Stomach (tissue), 9 donors: ENCODE data around the gene SERINC5. TPM values are rescaled to one million over a fixed set of nuclear protein-coding genes. Genes with fewer than 3 reads are reported as not detected.

Experiments
- DNase-seq, 2 donors: peaks; one replicate each; pipeline versions ENCODE4 v3.0.0 to v3.0.0-alpha.2; 2013 to 2019
- H3K27ac ChIP-seq, 5 donors: fragments of 200-600 bp in 4 of 5; sonication (generic) in 4 of 5; one replicate each; pipeline ENCODE4 v1.5.1; 2013 to 2019; ENCODE audit warnings: mild to moderate bottlenecking in 1 of 5, moderate library complexity in 1 of 5
- H3K27me3 ChIP-seq, 3 donors: fragments of 200-600 bp; sonication (generic); one replicate each; pipeline ENCODE4 v1.5.1; 2017 to 2019; ENCODE audit warnings: mixed run types in 1 of 3
- H3K36me3 ChIP-seq, 4 donors: fragments of 200-600 bp; sonication (generic); 1 replicate in 3 of 4; 2 replicates in 1 of 4; pipeline ENCODE4 v1.5.1; 2016 to 2019
- H3K4me1 ChIP-seq, 4 donors: fragments of 200-600 bp; sonication (generic); one replicate each; pipeline ENCODE4 v1.5.1; 2016 to 2019
- H3K4me3 ChIP-seq, 4 donors: fragments of 200-600 bp; sonication (generic) in 3 of 4; one replicate each; pipeline ENCODE4 v1.5.1; 2016 to 2019; ENCODE audit warnings: mild to moderate bottlenecking in 1 of 4
- H3K9me3 ChIP-seq, 4 donors: fragments of 200-600 bp; sonication (generic); one replicate each; pipeline ENCODE4 v1.5.1; 2016 to 2019
- EP300 ChIP-seq: sonication (generic); formaldehyde crosslinking; IDR thresholded peaks from one replicate; pipeline ENCODE4 v1.6.1; 2017; ENCODE audit warnings: antibody characterized with exemption
- POLR2A ChIP-seq, 4 donors: fragments of 450-650 bp; IDR thresholded peaks; one replicate each; pipeline ENCODE4 v1.6.1; 2016; ENCODE audit warnings: antibody characterized with exemption in 4 of 4, control low read depth in 2 of 4, mild to moderate bottlenecking in 1 of 4, moderate library complexity in 1 of 4
- POLR2AphosphoS5 ChIP-seq, 3 donors: sonication (generic); formaldehyde crosslinking; IDR thresholded peaks; one replicate each; pipeline ENCODE4 v1.6.1; 2016; ENCODE audit warnings: antibody characterized with exemption in 3 of 3
- WGBS, 5 donors: extraction: QIAGEN DNeasy Blood & Tissue Kit in 3 of 5; methylation state at CpG; one replicate each; pipeline versions ENCODE4 v1.1.5 to v1.1.7; 2013 to 2018; 5-methylcytosine and 5-hydroxymethylcytosine counted together
- intact Hi-C: fragments of 100-400 bp; cut with DNase I; formaldehyde crosslinking; loops from one replicate; pipeline ENCODE4 v1.15.1; 2023; ENCODE audit warnings: low total_unique reads
- polyA plus RNA-seq, 3 donors: library from polyadenylated mRNA; stranded (reverse); fragments of 200-250 nt; gene quantifications; one replicate each; pipeline ENCODE4 v1.2.3, GENCODE V29; 2013
- total RNA-seq, 5 donors: library from RNA; depleted of rRNA; stranded (reverse); fragments of >200 nt; gene quantifications; one replicate each; pipeline versions ENCODE4 v1.1.0 to v1.2.3, GENCODE V29; 2014 to 2016
- TF ChIP-seq, protein P1 (sequence below), 7 experiments: fragments of 450-650 bp in 4 of 7; fragments of 200-600 bp in 3 of 7; sonication (generic) in 3 of 7; IDR thresholded peaks; one replicate each; pipeline ENCODE4 v1.5.1; 2016 to 2019; ENCODE audit warnings: antibody characterized with exemption in 7 of 7, control low read depth in 2 of 7, mild to moderate bottlenecking in 1 of 7
- donor health status: healthy with polysubstance abuse.
- donor health status: Bipolar disorder and iron deficiency.
- donor health status: healthy.

The SERINC5 gene
- total and polyA plus RNA-seq, 8 donors = 2.4 to 71.4 (median 18.7) TPM

DNA sequence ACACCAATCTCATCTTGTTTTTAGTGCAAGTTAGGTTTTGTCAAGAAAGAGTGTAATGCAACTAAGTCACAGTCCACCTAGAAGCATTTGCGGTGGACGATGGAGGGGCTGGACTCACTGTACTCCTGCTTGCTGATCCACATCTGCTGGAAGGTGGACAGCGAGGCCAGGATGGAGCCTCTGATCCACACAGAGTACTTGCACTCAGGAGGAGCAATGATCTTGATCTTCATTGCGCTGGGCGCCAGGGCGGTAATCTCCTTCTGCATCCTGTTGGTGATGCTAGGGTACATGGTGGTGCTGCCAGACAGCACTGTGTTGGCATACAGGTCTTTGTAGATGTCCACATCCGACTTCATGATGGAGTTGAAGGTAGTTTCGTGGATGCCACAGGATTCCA is 43.8 kb upstream of the SERINC5 start:
- TF ChIP-seq POLR2A (IDR thresholded peaks at IDR 0.05) = no peak
- no peak for TF ChIP-seq POLR2AphosphoS5 (IDR thresholded peaks at IDR 0.05)
- TF ChIP-seq, protein P1, sequence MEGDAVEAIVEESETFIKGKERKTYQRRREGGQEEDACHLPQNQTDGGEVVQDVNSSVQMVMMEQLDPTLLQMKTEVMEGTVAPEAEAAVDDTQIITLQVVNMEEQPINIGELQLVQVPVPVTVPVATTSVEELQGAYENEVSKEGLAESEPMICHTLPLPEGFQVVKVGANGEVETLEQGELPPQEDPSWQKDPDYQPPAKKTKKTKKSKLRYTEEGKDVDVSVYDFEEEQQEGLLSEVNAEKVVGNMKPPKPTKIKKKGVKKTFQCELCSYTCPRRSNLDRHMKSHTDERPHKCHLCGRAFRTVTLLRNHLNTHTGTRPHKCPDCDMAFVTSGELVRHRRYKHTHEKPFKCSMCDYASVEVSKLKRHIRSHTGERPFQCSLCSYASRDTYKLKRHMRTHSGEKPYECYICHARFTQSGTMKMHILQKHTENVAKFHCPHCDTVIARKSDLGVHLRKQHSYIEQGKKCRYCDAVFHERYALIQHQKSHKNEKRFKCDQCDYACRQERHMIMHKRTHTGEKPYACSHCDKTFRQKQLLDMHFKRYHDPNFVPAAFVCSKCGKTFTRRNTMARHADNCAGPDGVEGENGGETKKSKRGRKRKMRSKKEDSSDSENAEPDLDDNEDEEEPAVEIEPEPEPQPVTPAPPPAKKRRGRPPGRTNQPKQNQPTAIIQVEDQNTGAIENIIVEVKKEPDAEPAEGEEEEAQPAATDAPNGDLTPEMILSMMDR (IDR thresholded peaks at IDR 0.05) = no peak
- no peak for TF ChIP-seq EP300
- intact Hi-C loops = no loop called here
- Histone ChIP-seq H3K9me3 (no peaks in the 10 kb centered on the region), H3K27me3 (no peaks in the 10 kb centered on the region), H3K4me3 (no peak overlapping the region), H3K36me3 (no peaks in the 10 kb centered on the region), H3K27ac (no peak overlapping the region), H3K4me1 (no peaks in the 10 kb centered on the region)
- no peak for DNase-seq
- WGBS, 5 donors = 88 to 95% (median 94%) methylated on average over 8 of the region's 8 CpGs

DNA sequence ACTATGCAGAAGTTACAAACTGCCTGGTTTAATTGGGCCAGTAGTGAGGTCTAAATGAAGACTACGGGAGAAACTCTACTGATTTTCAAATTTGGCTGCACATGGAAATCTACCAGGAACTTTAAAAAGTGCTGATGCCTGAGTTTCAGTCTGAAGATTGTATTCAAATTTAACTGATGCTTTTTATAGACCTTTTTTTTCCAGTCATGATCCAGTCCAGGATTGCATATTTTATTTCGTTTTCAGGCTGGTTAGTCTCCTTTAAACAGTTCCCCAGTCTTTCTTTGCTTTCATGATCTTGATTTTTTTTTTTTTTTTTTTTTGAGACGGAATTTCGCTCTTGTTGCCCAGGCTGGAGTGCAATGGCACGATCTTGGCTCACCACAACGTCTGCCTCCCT is 40.3 kb upstream of the SERINC5 start:
- no peaks in the 10 kb centered on the region for H3K4me1 ChIP-seq
- TF ChIP-seq, protein P1 (IDR thresholded peaks at IDR 0.05) = no peak
- no peak for TF ChIP-seq POLR2AphosphoS5 (IDR thresholded peaks at IDR 0.05)
- TF ChIP-seq POLR2A (IDR thresholded peaks at IDR 0.05) = no peak
- TF ChIP-seq EP300 = no peak
- DNase-seq = no peak
- no peaks in the 10 kb centered on the region for H3K27me3 ChIP-seq
- no peaks in the 10 kb centered on the region for H3K36me3 ChIP-seq
- H3K9me3 ChIP-seq = no peaks in the 10 kb centered on the region
- no peak overlapping the region for H3K27ac ChIP-seq
- no peak overlapping the region for H3K4me3 ChIP-seq
- intact Hi-C loops = no loop called here
- 63 to 78% (median 69%) methylated on average over 5 to 6 of the region's 6 CpGs for WGBS, 5 donors

DNA sequence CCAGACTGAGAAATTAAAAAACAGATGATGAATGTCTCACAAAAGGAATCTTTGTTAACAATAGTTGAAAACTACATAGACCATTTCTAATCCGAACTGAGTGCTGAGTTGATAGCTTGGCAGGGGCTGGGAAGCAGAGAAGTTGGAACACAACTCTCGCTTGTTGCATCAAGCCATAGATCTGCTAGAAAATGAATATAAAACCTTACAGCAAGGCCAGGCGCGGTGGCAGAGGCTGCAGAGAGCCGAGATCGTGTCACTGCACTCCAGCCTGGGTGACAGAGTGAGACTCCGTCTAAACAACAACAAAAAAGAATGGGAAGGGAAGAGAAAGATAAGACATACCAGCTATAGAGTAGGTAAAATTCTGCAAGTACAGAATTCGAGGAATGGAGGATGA is 35.9 kb upstream of the SERINC5 start:
- DNase-seq = no peak
- Histone ChIP-seq H3K27ac (no peak overlapping the region), H3K4me3 (no peak overlapping the region), H3K27me3 (no peaks in the 10 kb centered on the region), H3K9me3 (no peaks in the 10 kb centered on the region), H3K36me3 (no peaks in the 10 kb centered on the region), H3K4me1 (no peaks in the 10 kb centered on the region)
- no peak for TF ChIP-seq EP300
- no peak for TF ChIP-seq POLR2A (IDR thresholded peaks at IDR 0.05)
- intact Hi-C loops = no loop called here
- WGBS, 5 donors = 81 to 87% (median 86%) methylated on average over 8 of the region's 8 CpGs

DNA sequence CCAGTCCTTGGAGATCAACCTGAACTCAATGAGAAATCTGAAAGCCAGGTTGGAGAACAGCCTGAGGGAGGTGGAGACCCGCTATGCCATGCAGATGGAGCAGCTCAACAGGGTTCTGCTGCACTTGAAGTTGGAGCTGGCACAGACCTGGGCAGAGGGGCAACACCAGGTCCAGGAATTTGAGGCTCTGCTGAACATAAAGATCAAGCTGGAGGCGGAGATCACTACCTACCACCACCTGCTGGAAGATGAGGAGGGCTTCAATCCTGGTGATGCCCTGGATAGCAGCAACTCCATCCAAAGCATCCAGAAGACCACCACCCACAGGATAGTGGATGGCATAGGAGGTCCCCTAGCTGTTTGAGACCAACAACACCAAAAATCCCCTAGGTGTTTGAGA is 33.5 kb upstream of the SERINC5 start:
- no peaks in the 10 kb centered on the region for H3K36me3 ChIP-seq
- H3K4me1 ChIP-seq = no peaks in the 10 kb centered on the region
- 86 to 98% (median 95%) methylated on average over 2 of the region's 2 CpGs for WGBS, 5 donors
- no peaks in the 10 kb centered on the region for H3K9me3 ChIP-seq
- no peaks in the 10 kb centered on the region for H3K27me3 ChIP-seq
- no peak overlapping the region for H3K27ac ChIP-seq
- no peak for TF ChIP-seq POLR2A (IDR thresholded peaks at IDR 0.05)
- TF ChIP-seq, protein P1 (IDR thresholded peaks at IDR 0.05) = no peak
- TF ChIP-seq EP300 = no peak
- no peak for TF ChIP-seq POLR2AphosphoS5 (IDR thresholded peaks at IDR 0.05)
- intact Hi-C loops = no loop called here
- H3K4me3 ChIP-seq = no peak overlapping the region
- DNase-seq = no peak

DNA sequence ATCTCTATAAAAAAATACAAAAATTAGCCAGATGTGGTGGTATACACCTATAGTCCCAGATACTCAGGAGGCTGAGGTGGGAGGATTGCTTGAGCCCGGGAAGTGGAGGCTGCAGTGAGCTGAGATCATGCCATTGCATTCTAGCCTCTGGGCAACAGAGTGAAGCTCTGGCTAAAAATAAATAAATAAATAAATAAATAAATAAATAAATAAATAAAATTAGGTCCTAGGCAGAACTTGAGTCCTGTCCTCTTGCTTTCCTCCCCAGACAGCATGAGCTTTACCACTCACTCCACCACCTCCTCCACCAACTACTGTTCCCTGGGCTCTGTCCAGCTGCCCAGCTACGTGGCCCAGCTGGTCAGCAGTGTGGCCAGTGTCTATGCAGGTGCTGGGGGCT is 32.3 kb upstream of the SERINC5 start:
- Histone ChIP-seq H3K27ac (no peak overlapping the region), H3K4me3 (no peak overlapping the region), H3K27me3 (no peaks in the 10 kb centered on the region), H3K4me1 (no peaks in the 10 kb centered on the region), H3K36me3 (no peaks in the 10 kb centered on the region), H3K9me3 (no peaks in the 10 kb centered on the region)
- intact Hi-C loops = no loop called here
- 85 to 94% (median 89%) methylated on average over 2 of the region's 2 CpGs for whole genome bisulfite sequencing, 5 donors
- DNase-seq = no peak
- TF ChIP-seq EP300 (no peak), POLR2A (IDR thresholded peaks at IDR 0.05) (no peak), POLR2AphosphoS5 (IDR thresholded peaks at IDR 0.05) (no peak)
- TF ChIP-seq, protein P1 (IDR thresholded peaks at IDR 0.05) = no peak
